HepG2 (cell line): ENCODE data around the gene SLC50A1. TPM values are rescaled to one million over a fixed set of nuclear protein-coding genes. Genes with fewer than 3 reads are reported as not detected.

Experiments
- ASH2L ChIP-seq: fragments of 300-600, 200-600 bp; sonication (generic); IDR thresholded peaks from 2 replicates; pipeline ENCODE4 v1.7.0; 2017; ENCODE audit warnings: low read depth, mild to moderate bottlenecking, moderate library complexity, mixed read lengths, low read length; ENCODE audit not compliant: insufficient read length
- CREBL2 ChIP-seq: sonication (generic); formaldehyde crosslinking; IDR thresholded peaks from 2 replicates; pipeline ENCODE4 v1.8.1; 2023; ENCODE audit warnings: missing genetic modification reagents, mild to moderate bottlenecking, borderline replicate concordance
- DNMT3B ChIP-seq: conservative IDR thresholded peaks from 2 replicates; pipeline ENCODE4 v1.6.1; 2016; ENCODE audit warnings: missing biosample characterization, control low read depth
- HCFC1 ChIP-seq: fragments of 150-350 bp; IDR thresholded peaks from 2 replicates; pipeline ENCODE4 v1.6.1; 2014; ENCODE audit warnings: low read depth, low read length
- HES4 ChIP-seq: sonication (generic); formaldehyde crosslinking; IDR thresholded peaks from 2 replicates; pipeline ENCODE4 v1.9.0; 2021; ENCODE audit warnings: mild to moderate bottlenecking, missing genetic modification reagents, borderline replicate concordance
- HIVEP1 ChIP-seq: sonication (generic); formaldehyde crosslinking; IDR thresholded peaks from 2 replicates; pipeline ENCODE4 v1.4.0; 2020; ENCODE audit warnings: mild to moderate bottlenecking, missing genetic modification reagents
- POLR2A ChIP-seq, 2 experiments: IDR thresholded peaks; 2 replicates each; pipeline ENCODE4 v1.6.1; 2011; ENCODE audit warnings: low read depth in 2 of 2, low read length in 2 of 2, mild to moderate bottlenecking in 1 of 2, moderate library complexity in 1 of 2; ENCODE audit not compliant: insufficient read depth in 1 of 2
- SKIL ChIP-seq: sonication (generic); formaldehyde crosslinking; IDR thresholded peaks from 2 replicates; pipeline ENCODE4 v1.8.0; 2022; ENCODE audit warnings: missing genetic modification reagents, mild to moderate bottlenecking, moderate library complexity, borderline replicate concordance
- STAT6 ChIP-seq: sonication (generic); formaldehyde crosslinking; IDR thresholded peaks from 2 replicates; pipeline ENCODE4 v1.4.0; 2020; ENCODE audit warnings: missing genetic modification reagents, mild to moderate bottlenecking, borderline replicate concordance
- TEAD2 ChIP-seq: sonication (generic); formaldehyde crosslinking; IDR thresholded peaks from 2 replicates; pipeline ENCODE4 v1.9.0; 2021; ENCODE audit warnings: missing genetic modification reagents
- ZBTB10 ChIP-seq: sonication (generic); formaldehyde crosslinking; IDR thresholded peaks from 2 replicates; pipeline ENCODE4 v1.4.0; 2020; ENCODE audit warnings: missing genetic modification reagents, borderline replicate concordance
- ZBTB43 ChIP-seq: sonication (generic); formaldehyde crosslinking; conservative IDR thresholded peaks from 2 replicates; pipeline ENCODE4 v1.4.0; 2020; ENCODE audit warnings: missing genetic modification reagents
- ZNF205 ChIP-seq: IDR thresholded peaks from 2 replicates; pipeline ENCODE4 v1.6.1; 2018; ENCODE audit warnings: missing biosample characterization, missing genetic modification reagents
- ZNF451 ChIP-seq: sonication (generic); formaldehyde crosslinking; IDR thresholded peaks from 2 replicates; pipeline ENCODE4 v1.5.0; 2020; ENCODE audit warnings: mild to moderate bottlenecking, missing genetic modification reagents
- ZNF510 ChIP-seq: sonication (generic); formaldehyde crosslinking; IDR thresholded peaks from 2 replicates; pipeline ENCODE4 v1.4.0; 2020; ENCODE audit warnings: low read depth, mild to moderate bottlenecking, missing genetic modification reagents
- ZNF883 ChIP-seq: sonication (generic); formaldehyde crosslinking; IDR thresholded peaks from 2 replicates; pipeline ENCODE4 v1.5.1; 2020; ENCODE audit warnings: mild to moderate bottlenecking, missing genetic modification reagents; ENCODE audit errors: not compliant biosample characterization
- ZSCAN30 ChIP-seq: sonication (generic); formaldehyde crosslinking; IDR thresholded peaks from 2 replicates; pipeline ENCODE4 v1.5.0; 2020; ENCODE audit warnings: mild to moderate bottlenecking, missing genetic modification reagents
- ZSCAN31 ChIP-seq: sonication (generic); formaldehyde crosslinking; IDR thresholded peaks from 2 replicates; pipeline ENCODE4 v1.5.0; 2020; ENCODE audit warnings: low read depth, mild to moderate bottlenecking, missing genetic modification reagents
- polyA plus RNA-seq, 8 experiments: library from polyadenylated mRNA; depleted of rRNA in 3 of 8; stranded (reverse) in 7 of 8; unstranded in 1 of 8; fragments of >200 nt; fragmentation: Illumina TruSeq in 4 of 8; extraction: Trizol in 4 of 8; gene quantifications; 2 replicates each; pipeline versions ENCODE4 v1.2.1 to v1.2.3, GENCODE V29; 2011 to 2016; ENCODE audit warnings: low read depth in 4 of 8, missing spikeins in 1 of 8, mixed read lengths in 1 of 8; ENCODE audit not compliant: insufficient read depth in 1 of 8
- total RNA-seq, 5 experiments: library from RNA; depleted of rRNA; stranded (reverse); fragments of >200 nt; fragmentation: Illumina TruSeq; extraction: Trizol; gene quantifications; 2 replicates each; pipeline ENCODE4 v1.2.3, GENCODE V29; 2016; ENCODE audit warnings: low read depth in 1 of 5

SLC50A1 gene
- total and polyA plus RNA-seq, 2 of the 13 experiments (the other 11 are each of a cell fraction or from before 2014, with no cell fraction given) = 22.5 to 46.8 TPM

GRCh38 chr1:155135415-155136028 is at the start of gene SLC50A1 (continued):
- TF ChIP-seq SKIL (CRISPR knock-in tag) (peak; percentile 11; the same call in 1 of the 2 replicates), ZSCAN30 (0 out of 2 replicates have a peak, but pooled peaks have one; percentile 60), STAT6 (peak; percentile 36; the same call in 1 of the 2 replicates), ZNF883 (CRISPR knock-in tag) (peak; percentile 58), POLR2A (IDR thresholded peaks at IDR 0.05; ENCODE audit: insufficient read depth in 1 of 2, low read depth in 2 of 2, low read length in 2 of 2) (peak in 1 of 2 experiments; percentile 75; a peak in 2 of 4 replicates), ZNF451 (0 out of 2 replicates have a peak, but pooled peaks have one; percentile 53), ASH2L (peak; percentile 65), ZNF510 (CRISPR knock-in tag) (peak; percentile 86; the same call in 1 of the 2 replicates), ZSCAN31 (CRISPR knock-in tag) (peak; percentile 71; the same call in 1 of the 2 replicates), TEAD2 (CRISPR knock-in tag) (no peak), DNMT3B (CRISPR knock-in tag) (peak; percentile 73; the same call in 1 of the 2 replicates), ZNF205 (CRISPR knock-in tag) (no peak), CREBL2 (CRISPR knock-in tag) (peak; percentile 83; the same call in 1 of the 2 replicates), HES4 (CRISPR knock-in tag) (no peak; the same call in 1 of the 2 replicates), HCFC1 (peak; percentile 26; the same call in 1 of the 2 replicates), HIVEP1 (CRISPR knock-in tag) (peak; percentile 19; the same call in 1 of the 2 replicates), ZBTB10 (CRISPR knock-in tag) (0 out of 2 replicates have a peak, but pooled peaks have one; percentile 77), ZBTB43 (0 out of 2 replicates have a peak, but pooled peaks have one; percentile 23)
